HG03571 (cell line): ENCODE measurements around the gene CCDC80.

Experiments used
- ATAC-seq: cut with Tn5 transposase; IDR thresholded peaks from one replicate; pipeline ENCODE4 v1.9.1; 2021; ENCODE audit not compliant: unreplicated experiment

CCDC80 gene

GRCh38 chr3:112633757-112634156 lies 7.2 kb downstream of the CCDC80 start:
- no peak for ATAC-seq

- ATAC-seq = no peak
Observed at GRCh38 chr3:112633191-112633590, 7.8 kb downstream of the CCDC80 start.

GRCh38 chr3:112632596-112632995 lies 8.3 kb downstream of the CCDC80 start:
- ATAC-seq = no peak

GRCh38 chr3:112631257-112631656 lies 9.7 kb downstream of the CCDC80 start:
- no peak for ATAC-seq

DNA sequence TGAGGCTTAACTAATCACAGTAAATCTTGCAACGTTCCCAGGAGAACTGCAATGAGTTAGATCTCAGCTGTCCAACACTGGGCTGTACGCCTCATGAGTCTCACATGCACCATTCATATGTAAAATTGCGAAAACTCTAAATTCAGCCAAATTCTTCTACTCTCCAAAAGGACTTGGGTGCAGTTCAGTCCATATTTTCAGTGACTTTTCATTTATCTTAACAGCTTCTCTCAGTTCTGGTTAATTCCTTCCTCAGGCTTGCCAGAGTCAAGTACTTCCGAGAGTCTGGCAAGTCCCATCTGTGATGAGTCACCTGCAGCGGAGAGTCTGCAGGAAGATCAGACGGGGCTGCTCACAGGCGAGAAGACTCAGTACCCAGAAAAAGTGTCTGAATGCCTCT lies 11.5 kb downstream of the CCDC80 start:
- no peak for ATAC-seq

DNA sequence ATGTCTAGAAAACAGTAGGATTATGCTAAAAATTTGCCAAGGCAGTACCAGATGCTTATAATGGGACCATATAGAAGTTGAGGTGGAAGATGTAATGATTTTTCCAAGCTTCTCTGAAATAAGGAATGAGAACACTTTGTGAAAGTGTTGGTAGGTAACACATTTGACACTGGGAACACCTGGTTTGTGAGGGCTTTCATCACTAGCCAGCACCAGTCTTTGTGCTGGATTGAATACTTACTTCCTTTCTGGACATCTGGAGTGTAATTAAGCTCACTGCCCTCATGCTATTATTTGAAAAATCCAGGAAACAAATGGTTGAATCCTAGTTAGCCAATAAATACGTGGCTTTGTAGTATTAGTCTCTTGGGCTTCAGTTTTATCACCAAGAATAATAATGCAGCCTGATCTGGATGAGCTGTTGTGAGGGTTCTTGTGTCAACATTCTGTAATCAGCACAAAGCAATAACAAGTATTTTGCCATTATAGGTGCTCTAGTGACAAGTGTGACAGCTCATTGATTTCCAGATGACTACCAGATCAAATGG lies 12.9 kb downstream of the CCDC80 start:
- ATAC-seq = no peak

- no peak for ATAC-seq
Observed at GRCh38 chr3:112627419-112627818, 13.5 kb downstream of the CCDC80 start.

DNA sequence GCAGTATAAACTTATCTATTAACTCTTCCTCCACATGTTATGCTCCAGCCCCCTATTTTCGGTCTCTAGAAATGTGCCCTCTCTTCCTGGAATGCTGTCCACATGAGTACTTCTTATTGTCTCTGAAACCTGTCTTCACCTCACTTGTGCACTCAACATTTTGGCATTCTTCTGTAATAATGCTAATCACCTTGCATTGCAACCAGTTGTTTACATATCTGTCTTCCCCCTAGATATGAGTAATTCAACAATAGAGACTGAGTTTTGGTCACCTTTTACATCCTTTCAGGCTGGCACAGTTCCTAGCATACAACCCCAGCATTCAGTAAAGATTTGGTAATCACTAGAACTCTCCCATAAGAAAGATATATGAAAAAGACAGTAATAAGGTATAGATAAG lies 17.2 kb downstream of the CCDC80 start:
- ATAC-seq = no peak

- ATAC-seq = no peak
Observed at GRCh38 chr3:112623213-112623612, 17.7 kb downstream of the CCDC80 start.

DNA sequence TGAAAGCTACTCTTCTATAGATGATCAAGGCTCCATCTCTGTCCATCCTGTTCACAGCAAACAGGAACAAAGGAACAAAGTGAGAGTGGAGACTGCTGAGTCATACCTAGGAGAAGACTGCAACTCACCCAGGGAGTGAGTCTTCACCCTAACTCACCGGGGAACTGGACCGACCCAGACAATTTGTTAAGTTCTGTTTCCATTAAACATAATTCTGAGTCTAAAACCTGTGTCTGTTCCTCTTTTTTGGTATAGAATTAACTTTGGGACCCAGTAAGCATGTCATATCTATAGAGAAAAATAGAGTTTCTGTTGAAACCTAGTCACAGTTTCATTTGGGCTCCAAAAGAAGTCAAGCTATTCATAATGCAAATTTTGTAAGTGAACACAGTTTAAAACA lies 21.6 kb downstream of the CCDC80 start:
- ATAC-seq = peak; percentile 70

DNA sequence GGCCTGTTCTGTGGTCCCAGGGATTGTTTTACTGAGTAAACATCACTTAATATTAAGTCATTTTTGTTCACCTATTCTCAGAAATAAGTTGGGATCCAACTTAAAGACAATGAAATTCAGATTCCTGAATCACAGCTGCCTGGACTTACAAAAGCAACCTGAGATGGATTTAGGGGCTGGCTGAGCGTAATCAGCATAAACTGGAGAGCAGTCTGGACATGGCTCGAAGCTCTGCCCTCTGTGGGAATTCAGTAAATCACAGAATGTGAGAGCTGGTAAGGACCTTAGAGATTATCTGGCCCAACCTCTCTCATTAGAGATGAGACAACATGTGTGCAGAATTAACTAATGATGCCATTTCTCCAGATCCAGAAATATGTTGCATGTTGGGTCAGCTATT lies 23.7 kb downstream of the CCDC80 start:
- ATAC-seq = no peak

DNA sequence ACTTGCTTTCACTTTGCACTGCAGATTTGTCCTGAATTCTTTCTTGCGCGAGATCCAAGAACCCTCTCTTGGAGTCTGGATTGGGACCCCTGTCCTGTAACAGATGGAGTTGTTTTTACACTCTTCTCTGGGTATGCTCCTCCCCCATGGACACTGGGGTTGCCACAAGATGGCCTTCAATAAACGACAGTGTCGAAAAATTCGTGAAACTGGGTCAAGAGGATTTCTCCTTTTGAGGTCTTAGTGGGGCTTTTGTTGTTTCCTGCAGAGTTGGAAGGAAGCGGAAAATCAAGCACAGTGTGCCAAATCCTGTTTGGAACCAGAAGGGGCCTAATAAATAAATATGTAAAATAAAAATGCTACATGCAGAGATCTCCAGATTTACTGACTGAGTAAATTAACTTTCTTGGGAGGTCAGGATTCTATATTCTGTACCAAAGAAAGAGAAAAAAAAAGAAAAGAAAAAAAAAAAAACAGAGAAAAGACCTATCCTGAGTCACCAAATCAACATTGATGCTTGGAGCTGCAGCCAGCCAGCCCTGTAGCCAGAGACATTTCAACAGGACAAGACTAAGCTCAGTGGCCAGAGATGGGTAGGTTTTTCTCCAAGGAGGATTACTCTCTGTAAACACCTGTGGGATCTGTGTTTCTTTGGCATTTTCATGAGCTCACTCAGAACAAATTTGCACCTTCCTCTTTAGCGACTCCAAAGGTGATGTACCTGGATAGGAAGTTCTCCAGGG lies 24.8 kb downstream of the CCDC80 start:
- ATAC-seq = no peak

DNA sequence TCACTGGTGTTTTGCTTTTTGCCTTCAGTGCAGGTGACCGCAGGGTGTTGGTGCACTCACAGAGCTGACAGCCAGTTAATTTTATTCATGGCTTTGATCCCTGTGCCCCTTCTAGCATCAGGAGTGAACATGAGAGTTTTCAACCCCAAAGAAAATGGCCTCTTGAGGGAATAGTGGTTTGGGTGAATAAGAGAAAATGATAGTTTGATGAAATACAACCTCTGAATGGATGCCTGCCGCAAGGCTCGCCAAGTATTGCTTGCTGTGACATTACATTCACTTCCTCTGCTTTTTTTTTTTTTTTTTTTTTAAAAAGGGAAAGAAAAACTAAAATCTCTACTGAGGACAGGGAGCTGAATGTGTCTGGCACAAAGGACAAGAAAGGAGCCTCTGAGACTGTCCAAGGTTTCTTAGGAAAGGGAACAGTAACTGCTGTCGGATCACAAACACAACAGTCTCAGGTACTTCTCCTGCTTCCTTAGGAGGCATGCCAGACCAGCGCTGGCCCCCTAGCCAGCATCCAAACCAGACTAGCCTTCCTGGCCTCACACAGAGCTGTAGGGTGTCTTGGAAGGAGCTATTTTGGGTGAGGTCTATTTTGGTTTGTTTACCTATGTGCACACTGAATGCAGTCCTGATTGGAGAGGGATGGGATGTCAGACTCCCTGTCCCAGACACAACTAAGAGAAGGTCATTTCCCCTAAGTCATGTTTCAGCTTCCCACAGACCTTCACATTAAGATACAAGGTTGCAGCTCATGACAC lies 29.0 kb downstream of the CCDC80 start:
- ATAC-seq = no peak

DNA sequence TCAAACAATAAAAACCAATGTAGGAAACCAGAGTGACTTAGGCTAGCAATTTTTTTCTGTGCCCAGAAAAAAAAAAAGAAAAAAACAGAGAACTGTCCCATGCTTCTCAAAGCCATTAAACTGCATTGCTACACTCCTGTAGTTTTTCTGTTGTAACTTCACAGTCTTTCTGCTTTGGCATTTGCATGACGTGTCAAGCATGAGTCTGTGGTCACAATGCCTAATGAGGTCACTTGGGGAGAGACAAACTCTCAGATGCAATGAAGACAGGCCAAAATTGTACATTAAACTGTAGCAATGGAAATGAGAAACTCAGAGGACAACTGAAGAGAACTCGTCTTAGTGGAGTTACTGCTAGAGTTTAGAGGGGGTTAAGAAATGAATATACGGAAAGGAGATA lies 30.8 kb downstream of the CCDC80 start:
- ATAC-seq = no peak

DNA sequence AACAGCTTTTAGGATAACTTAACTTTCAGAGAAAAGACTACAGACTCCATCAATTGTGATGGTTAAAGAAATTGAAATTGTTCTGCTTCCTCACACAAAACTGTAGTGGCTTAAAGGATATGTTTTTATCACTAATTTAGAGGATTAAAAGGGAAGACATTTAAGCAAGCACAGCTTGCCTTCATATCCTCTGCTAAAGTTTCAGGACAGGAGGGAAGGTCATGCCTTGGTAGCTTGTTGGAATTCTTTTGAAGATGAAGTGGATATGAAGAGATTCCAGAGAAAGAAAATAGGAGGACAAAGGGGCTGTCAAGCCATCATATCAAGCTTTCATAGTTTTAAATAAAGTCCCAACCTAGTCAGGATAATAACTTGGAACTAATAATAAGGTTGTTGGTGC lies 33.1 kb downstream of the CCDC80 start:
- ATAC-seq = no peak

- ATAC-seq = no peak
Observed at GRCh38 chr3:112606098-112606497, 34.8 kb downstream of the CCDC80 start.

- ATAC-seq = no peak
Observed at GRCh38 chr3:112605285-112605684, 35.7 kb downstream of the CCDC80 start.

DNA sequence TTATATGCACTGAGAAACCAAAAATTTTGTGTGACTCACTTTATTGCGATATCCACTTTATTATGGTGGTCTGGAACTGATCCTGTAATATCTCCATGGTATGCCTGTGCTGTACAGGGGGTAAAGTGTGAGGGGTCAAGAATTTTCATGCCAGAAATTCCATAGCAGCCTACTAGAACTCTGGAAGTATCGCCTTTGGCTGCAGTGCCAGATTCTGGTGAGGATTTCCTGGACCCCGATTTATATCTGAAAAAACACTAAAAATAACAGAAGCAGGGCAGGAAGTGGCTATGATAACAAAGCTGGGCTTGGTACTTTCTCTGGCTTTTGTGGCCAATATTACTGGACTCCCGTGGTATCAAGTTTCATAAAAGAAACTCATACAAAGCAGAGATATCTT lies 36.4 kb downstream of the CCDC80 start:
- ATAC-seq = no peak

- peak; percentile 65 for ATAC-seq
Observed at GRCh38 chr3:112602217-112602838, 38.6 kb downstream of the CCDC80 start.

DNA sequence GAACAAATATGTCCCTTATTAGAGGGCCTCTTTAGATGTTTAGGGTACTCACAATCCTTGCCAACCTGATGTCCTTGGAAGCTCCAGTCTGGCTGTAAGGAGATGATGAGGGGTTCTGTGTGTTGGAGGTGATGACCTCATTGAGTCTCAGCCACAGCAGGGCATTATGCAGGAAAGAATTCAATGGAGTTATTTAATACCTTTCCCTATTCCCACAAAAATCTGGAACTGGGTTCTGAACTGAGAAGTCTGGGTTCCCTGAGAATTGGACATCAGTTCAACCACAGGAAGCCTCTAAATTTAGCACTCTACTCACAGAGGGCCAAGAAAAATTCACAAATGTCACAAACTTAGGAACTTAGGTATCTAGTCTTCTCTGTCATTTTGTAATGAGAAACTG lies 42.2 kb downstream of the CCDC80 start:
- no peak for ATAC-seq

- no peak for ATAC-seq
Observed at GRCh38 chr3:112597945-112598344, 43.0 kb downstream of the CCDC80 start.

- ATAC-seq = no peak
Observed at GRCh38 chr3:112594856-112595255, 46.1 kb downstream of the CCDC80 start.
